HCT116 (cell line): ENCODE results near the gene ARID5B. TPM values are rescaled to one million over a fixed set of nuclear protein-coding genes. Genes with fewer than 3 reads are reported as not detected.

ENCODE experiments used
- ATAC-seq: fragments of 200-7000 bp; cut with Tn5 transposase; 2 replicates; pipeline ENCODE4 v1.9.1; 2020; ENCODE audit warnings: mild to moderate bottlenecking, moderate library complexity
- BruUV-seq: library from RNA; stranded (reverse); fragments of 400-500 nt; replicated peaks from 2 replicates; lab custom pipeline; 2021; lab: Mats Ljungman, UMichigan
- CTCF ChIA-PET: fragments of 300-600 bp; sonication (Branson Sonifier 250); formaldehyde crosslinking; loops from one replicate; lab custom pipeline; 2021; ENCODE audit warnings: antibody characterized with exemption; lab: Charles Lee
- POLR2A ChIA-PET: fragments of 300-600, 350-600 bp; sonication (Branson Sonifier 250); formaldehyde crosslinking; loops from one replicate; lab custom pipeline; 2021; ENCODE audit warnings: antibody characterized with exemption; lab: Charles Lee
- RAD21 ChIA-PET, 2 experiments: fragments of 300-600 bp; sonication (Branson Sonifier 250); formaldehyde crosslinking; loops; one replicate each; lab custom pipeline; 2023; ENCODE audit warnings: low total read pairs in 2 of 2; ENCODE audit not compliant: uncharacterized antibody in 2 of 2, unreplicated experiment in 2 of 2, low non-redundant PET in 1 of 2; lab: Charles Lee
- DNase-seq: peaks from one replicate; pipeline ENCODE4 v3.0.0-alpha.2; 2010; ENCODE audit warnings: low read depth, low spot score
- H2AFZ ChIP-seq: fragments of 200-600 bp; shearing (Covaris generic), sonication (generic); 2 replicates; pipeline ENCODE4 v1.6.1; 2017; ENCODE audit warnings: low read depth, mixed run types, mixed read lengths, antibody characterized with exemption, low read length; ENCODE audit not compliant: poor library complexity, severe bottlenecking
- H3K27ac ChIP-seq: 2 replicates; pipeline ENCODE4 v1.5.1; 2012; ENCODE audit warnings: low read depth, low read length
- H3K27me3 ChIP-seq: fragments of 200-600 bp; sonication (generic); 2 replicates; pipeline ENCODE4 v1.6.1; 2016; ENCODE audit warnings: mixed run types, low read length, mixed read lengths; ENCODE audit not compliant: insufficient read depth
- H3K36me3 ChIP-seq, 2 experiments: fragments of 200-500 bp in 1 of 2; fragments of 200-600 bp in 1 of 2; sonication (Bioruptor generic) in 1 of 2; sonication (generic) in 1 of 2; 2 replicates each; pipeline versions ENCODE4 v1.5.1 to v1.6.1; 2014 to 2016; ENCODE audit warnings: low read length in 2 of 2, inconsistent platforms in 1 of 2, mixed read lengths in 1 of 2, mixed run types in 1 of 2; ENCODE audit not compliant: insufficient read depth in 2 of 2, control insufficient read depth in 1 of 2
- H3K4me1 ChIP-seq, 2 experiments: fragments of 200-600 bp in 1 of 2; sonication (generic) in 1 of 2; 2 replicates each; pipeline versions ENCODE4 v1.5.1 to v1.6.1; 2012 to 2017; ENCODE audit warnings: low read length in 2 of 2, inconsistent platforms in 1 of 2, mild to moderate bottlenecking in 1 of 2, mixed read lengths in 1 of 2, mixed run types in 1 of 2, moderate library complexity in 1 of 2; ENCODE audit not compliant: insufficient read depth in 2 of 2, control insufficient read depth in 1 of 2
- H3K4me2 ChIP-seq: fragments of 200-600 bp; sonication (generic); 2 replicates; pipeline ENCODE4 v1.6.1; 2017; ENCODE audit warnings: mixed run types, low read length, mixed read lengths
- H3K4me3 ChIP-seq, 2 experiments: fragments of 200-600 bp in 1 of 2; sonication (generic) in 1 of 2; replicated peaks in 1 of 2; 2 replicates each; pipeline ENCODE4 v1.5.1; 2011 to 2016; ENCODE audit warnings: low read length in 2 of 2, control low read depth in 1 of 2, low read depth in 1 of 2, mild to moderate bottlenecking in 1 of 2, mixed read lengths in 1 of 2, mixed run types in 1 of 2
- H3K79me2 ChIP-seq: fragments of 200-600 bp; sonication (generic); 2 replicates; pipeline ENCODE4 v1.6.1; 2017; ENCODE audit warnings: mild to moderate bottlenecking, mixed run types, low read length, moderate library complexity, mixed read lengths; ENCODE audit not compliant: insufficient read depth
- H3K9ac ChIP-seq: fragments of 200-600 bp; sonication (generic); 2 replicates; pipeline ENCODE4 v1.6.1; 2016; ENCODE audit warnings: low read length, mixed read lengths
- H3K9me2 ChIP-seq: fragments of 200-600 bp; sonication (generic), shearing (Covaris generic); 2 replicates; pipeline ENCODE4 v1.6.1; 2017; ENCODE audit warnings: mixed run types, mild to moderate bottlenecking, moderate library complexity; ENCODE audit not compliant: insufficient read depth
- H3K9me3 ChIP-seq, 2 experiments: fragments of 200-500 bp in 1 of 2; fragments of 200-600 bp in 1 of 2; sonication (Bioruptor generic) in 1 of 2; sonication (generic) in 1 of 2; 2 replicates each; pipeline ENCODE4 v1.6.1; 2014 to 2017; ENCODE audit warnings: low read length in 2 of 2, mixed read lengths in 2 of 2, inconsistent platforms in 1 of 2, low read depth in 1 of 2, mild to moderate bottlenecking in 1 of 2, mixed run types in 1 of 2, moderate library complexity in 1 of 2; ENCODE audit not compliant: control insufficient read depth in 1 of 2, insufficient read depth in 1 of 2
- H4K20me1 ChIP-seq: fragments of 200-600 bp; sonication (generic), shearing (Covaris generic); 2 replicates; pipeline ENCODE4 v1.6.1; 2017; ENCODE audit warnings: mixed run types, mild to moderate bottlenecking, moderate library complexity; ENCODE audit not compliant: insufficient read depth
- ATF3 ChIP-seq: IDR thresholded peaks from 2 replicates; pipeline ENCODE4 v1.6.1; 2012
- CTCF ChIP-seq, 3 experiments: fragments of 200-600 bp in 1 of 3; sonication (generic) in 1 of 3; IDR thresholded peaks in 2 of 3; conservative IDR thresholded peaks in 1 of 3; 2 replicates each; pipeline ENCODE4 v1.5.1; 2012 to 2017; ENCODE audit warnings: low read depth in 2 of 3, low read length in 2 of 3, antibody characterized with exemption in 1 of 3, borderline replicate concordance in 1 of 3, control low read depth in 1 of 3, mild to moderate bottlenecking in 1 of 3, mixed read lengths in 1 of 3, mixed run types in 1 of 3, moderate library complexity in 1 of 3; ENCODE audit not compliant: insufficient read depth in 1 of 3
- ELF1 ChIP-seq: IDR thresholded peaks from 2 replicates; pipeline ENCODE4 v1.6.1; 2012; ENCODE audit warnings: low read depth, borderline replicate concordance
- EZH2 ChIP-seq: fragments of 200-600 bp; sonication (generic); IDR thresholded peaks from 2 replicates; pipeline ENCODE4 v1.6.1; 2017; ENCODE audit warnings: antibody characterized with exemption, mixed run types
- EZH2phosphoT487 ChIP-seq: fragments of 200-600 bp; IDR thresholded peaks from 2 replicates; pipeline ENCODE4 v1.6.1; 2018; ENCODE audit warnings: antibody characterized with exemption, borderline replicate concordance
- FOSL1 ChIP-seq: IDR thresholded peaks from 2 replicates; pipeline ENCODE4 v1.6.1; 2012; ENCODE audit warnings: low read depth
- JUND ChIP-seq: IDR thresholded peaks from 2 replicates; pipeline ENCODE4 v1.6.1; 2012
- POLR2A ChIP-seq: IDR thresholded peaks from 2 replicates; pipeline ENCODE4 v1.7.0; 2011; ENCODE audit warnings: borderline replicate concordance; ENCODE audit not compliant: insufficient read depth, insufficient read length; ENCODE audit errors: extremely low read depth
- POLR2AphosphoS5 ChIP-seq: IDR thresholded peaks from 2 replicates; pipeline ENCODE4 v1.6.1; 2011; ENCODE audit warnings: mild to moderate bottlenecking, low read depth, low read length, moderate library complexity
- RAD21 ChIP-seq: IDR thresholded peaks from 2 replicates; pipeline ENCODE4 v1.6.1; 2012; ENCODE audit warnings: low read depth, mild to moderate bottlenecking
- REST ChIP-seq: IDR thresholded peaks from 2 replicates; pipeline ENCODE4 v1.6.1; 2012; ENCODE audit warnings: low read depth
- SIN3A ChIP-seq: IDR thresholded peaks from 2 replicates; pipeline ENCODE4 v1.6.1; 2012; ENCODE audit warnings: low read depth
- SP1 ChIP-seq: IDR thresholded peaks from 2 replicates; pipeline ENCODE4 v1.6.1; 2012; ENCODE audit warnings: low read depth
- YY1 ChIP-seq: IDR thresholded peaks from 2 replicates; pipeline ENCODE4 v1.6.1; 2011; ENCODE audit warnings: low read length, low read depth, moderate library complexity, mild to moderate bottlenecking; ENCODE audit not compliant: insufficient replicate concordance; ENCODE audit errors: extremely low read depth
- ZFX ChIP-seq: fragments of 450-650 bp; IDR thresholded peaks from 2 replicates; pipeline ENCODE4 v1.6.1; 2017
- ZNF274 ChIP-seq: fragments of 200-500 bp; sonication (Bioruptor generic); IDR thresholded peaks from 2 replicates; pipeline ENCODE4 v1.6.1; 2014; ENCODE audit warnings: mild to moderate bottlenecking, low read depth, low read length, inconsistent platforms
- intact Hi-C: fragments of 100-400 bp; cut with micrococcal nuclease; formaldehyde crosslinking; loops from 2 replicates; pipeline ENCODE4 v1.10.0; 2022
- total RNA-seq: library from RNA; stranded (reverse); gene quantifications from one replicate; pipeline ENCODE4 v1.2.1, GENCODE V29; 2021; ENCODE audit not compliant: unreplicated experiment

The ARID5B gene
- total RNA-seq, 1 experiment from 2014 or later, result 4.7 TPM

GRCh38 chr10:61890430-61890829, 11.1 kb upstream of the ARID5B start:
- H3K4me3 ChIP-seq, result no peak overlapping the region
- DNase-seq (no peak), ATAC-seq (no peak)
- H4K20me1 ChIP-seq, result no peaks in the 10 kb centered on the region
- no peak overlapping the region for H2AFZ ChIP-seq
- no peaks in the 10 kb centered on the region for H3K36me3 ChIP-seq
- H3K79me2 ChIP-seq, result no peaks in the 10 kb centered on the region
- POLR2A ChIA-PET, result no interaction called here
- TF ChIP-seq JUND (no peak), ZNF274 (no peak), YY1 (no peak)
- no peaks in the 10 kb centered on the region for H3K27me3 ChIP-seq
- H3K9me2 ChIP-seq, result no peaks in the 10 kb centered on the region
- no peak overlapping the region for H3K4me2 ChIP-seq
- no peaks in the 10 kb centered on the region for H3K9me3 ChIP-seq
- CTCF ChIA-PET, result no interaction called here
- BruUV-seq, result no TSS peak
- H3K27ac ChIP-seq, result no peak overlapping the region
- intact Hi-C loops, result no loop called here
- H3K9ac ChIP-seq, result no peak overlapping the region
- RAD21 ChIA-PET, result no interaction called here
- no peaks in the 10 kb centered on the region for H3K4me1 ChIP-seq

- Histone ChIP-seq H3K27me3 (no peaks in the 10 kb centered on the region), H3K27ac (no peak overlapping the region), H3K9me2 (no peaks in the 10 kb centered on the region), H3K79me2 (no peaks in the 10 kb centered on the region), H3K4me2 (no peak overlapping the region), H3K4me3 (no peak overlapping the region), H3K36me3 (no peaks in the 10 kb centered on the region), H4K20me1 (no peaks in the 10 kb centered on the region), H2AFZ (no peak overlapping the region), H3K9me3 (no peaks in the 10 kb centered on the region), H3K4me1 (no peaks in the 10 kb centered on the region), H3K9ac (no peak overlapping the region)
- ChIA-PET CTCF (no interaction called here), POLR2A (no interaction called here), RAD21 (no interaction called here)
- BruUV-seq, result no TSS peak
- no peak for DNase-seq
- ATAC-seq, result no peak
- intact Hi-C loops, result no loop called here
- TF ChIP-seq REST (no peak), SP1 (no peak), JUND (no peak), EZH2phosphoT487 (no peak), EZH2 (no peak), YY1 (no peak), RAD21 (no peak), ATF3 (no peak), SIN3A (no peak), POLR2A (no peak), ELF1 (no peak), ZFX (no peak), CTCF (IDR thresholded peaks at IDR 0.05 in 2 of 3, conservative IDR thresholded peaks at IDR 0.05 in 1 of 3; ENCODE audit: borderline replicate concordance in 1 of 3, insufficient read depth in 1 of 3, low read depth in 2 of 3, low read length in 2 of 3) (no peak), FOSL1 (no peak), POLR2AphosphoS5 (no peak)
Measured at GRCh38 chr10:61890881-61891409, 10.6 kb upstream of the ARID5B start.
